GM10847 (cell line): Measurements from ENCODE around the gene TMEM97.

ENCODE experiments used
- POLR2A ChIP-seq: IDR thresholded peaks from 2 replicates; pipeline ENCODE4 v1.6.1; 2011; ENCODE audit not compliant: insufficient read length; ENCODE audit errors: extremely low read depth

TMEM97 gene

DNA sequence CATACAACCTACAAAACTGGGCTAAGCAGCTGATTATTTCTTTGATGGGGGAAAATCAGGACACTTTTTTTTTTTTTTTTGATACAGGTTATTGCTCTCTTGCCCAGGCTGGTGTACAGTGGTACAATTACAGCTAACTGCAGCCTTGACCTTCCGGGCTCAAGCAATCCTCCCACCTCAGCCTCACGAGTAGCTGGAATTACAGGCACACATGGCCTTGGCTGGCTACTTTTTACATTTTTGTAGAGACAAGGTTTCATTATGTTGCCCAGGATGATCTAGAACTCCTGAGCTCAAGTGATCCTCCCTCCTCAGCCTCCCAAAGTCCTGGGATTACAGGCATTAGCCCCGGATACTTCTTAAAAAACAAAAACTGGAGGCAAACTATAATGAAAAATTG, 20.6 kb upstream of the TMEM97 start:
- TF ChIP-seq POLR2A, result no peak

DNA sequence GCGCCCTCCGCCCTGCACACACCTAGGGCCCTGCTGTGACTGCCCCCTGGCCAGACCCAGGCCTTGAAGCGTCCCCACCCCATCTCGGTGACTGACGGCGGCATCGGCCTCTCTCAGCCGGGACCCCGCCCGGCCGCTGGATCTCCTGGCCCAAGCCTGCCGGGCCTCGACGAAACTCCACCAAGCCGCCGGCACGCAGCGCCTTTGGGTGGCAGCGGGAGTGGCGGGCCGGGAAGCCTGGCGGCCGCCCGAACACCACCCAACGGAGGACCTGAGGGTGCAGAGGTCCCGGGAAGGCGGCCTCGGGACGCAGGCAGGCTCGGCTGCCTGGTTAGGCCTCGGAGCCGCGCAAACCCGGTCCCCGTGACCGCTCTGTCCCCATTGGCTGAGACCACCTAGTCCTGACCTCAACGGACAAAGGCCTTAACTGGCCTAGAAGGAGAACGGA, 12.0 kb upstream of the TMEM97 start:
- TF ChIP-seq POLR2A, result no peak

- TF ChIP-seq POLR2A, result no peak
Measured at GRCh38 chr17:28313841-28314240, 5.2 kb upstream of the TMEM97 start.

DNA sequence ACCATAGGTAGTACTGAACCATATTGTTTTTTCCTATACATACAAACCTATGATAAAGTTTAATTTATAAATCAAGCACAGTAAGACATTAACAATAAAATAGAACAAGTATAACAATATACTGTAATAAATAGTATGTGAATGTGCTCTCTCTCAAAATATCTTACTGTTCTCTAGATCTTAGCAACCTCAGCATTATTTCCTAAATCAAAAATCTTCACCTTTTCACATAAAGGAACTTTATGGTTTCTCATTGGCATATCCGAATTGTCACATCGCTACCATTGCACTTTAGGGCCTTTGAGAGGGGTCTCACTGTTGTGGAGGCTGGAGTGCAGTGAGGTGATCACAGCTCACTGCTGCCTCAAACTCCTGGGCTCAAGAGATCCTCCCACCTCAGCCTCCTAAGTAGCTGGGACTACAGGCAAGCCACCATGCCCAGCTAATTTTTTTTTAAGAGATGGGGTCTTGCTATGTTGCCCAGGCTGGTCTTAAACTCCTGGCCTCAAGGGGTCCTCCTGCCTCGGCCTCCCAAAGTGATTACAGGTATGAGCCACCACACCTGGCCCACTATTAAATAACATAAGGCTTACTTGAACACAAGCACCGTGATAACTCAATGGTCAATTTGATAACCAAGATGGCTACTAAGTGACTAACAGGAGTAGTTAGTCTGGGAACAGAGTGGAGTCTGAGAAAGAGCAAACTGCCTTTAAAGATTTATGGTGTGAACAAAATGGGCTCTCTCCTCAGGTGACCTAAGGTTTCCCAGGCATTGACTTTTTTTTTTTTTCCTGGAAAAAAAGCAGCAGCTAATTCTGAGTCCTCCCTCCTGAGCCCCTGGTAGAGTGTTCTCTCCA, 2.9 kb upstream of the TMEM97 start:
- no peak for TF ChIP-seq POLR2A

- TF ChIP-seq POLR2A, result no peak
Measured at GRCh38 chr17:28317099-28317965, 1.7 kb upstream of the TMEM97 start.

DNA sequence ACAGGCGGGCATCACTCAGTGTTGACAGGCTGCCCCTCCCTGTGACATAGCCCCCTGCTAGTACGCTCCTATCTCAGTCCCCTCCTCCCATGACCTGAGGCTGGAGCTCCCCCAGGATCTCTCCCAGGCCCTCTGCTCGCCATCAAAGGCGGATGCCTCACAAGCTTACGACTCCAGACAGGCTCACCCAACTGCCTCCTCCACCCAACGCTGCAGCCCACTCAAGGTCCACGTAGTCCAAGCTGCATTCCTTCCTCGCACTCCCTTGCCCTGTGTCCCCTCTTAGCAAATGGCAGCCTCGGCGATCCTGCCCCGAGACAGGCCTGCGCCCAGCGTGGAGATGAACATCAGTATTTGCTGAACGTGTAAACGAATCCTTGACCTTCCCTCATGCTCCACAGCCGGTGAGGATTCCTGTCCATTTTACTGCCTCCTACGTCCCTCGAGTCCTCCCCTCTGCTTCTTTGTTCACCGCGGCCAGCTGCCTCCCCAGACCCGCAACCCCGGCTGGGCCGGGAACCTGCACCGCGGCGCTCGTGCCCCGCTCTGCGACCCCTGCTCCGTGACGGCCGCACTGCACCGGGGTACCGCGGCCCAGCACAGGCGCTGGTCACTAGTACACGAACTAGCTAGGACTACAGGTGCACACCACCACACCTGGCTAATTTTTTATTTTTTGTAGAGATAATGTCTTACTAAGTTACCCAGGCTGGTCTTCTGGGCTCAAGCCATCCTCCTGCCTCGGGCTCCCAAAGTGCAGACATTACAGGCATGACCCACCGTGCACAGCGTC, 838 bp upstream of the TMEM97 start:
- TF ChIP-seq POLR2A, result no peak

GRCh38 chr17:28319598-28319935, 567 bp downstream of the TMEM97 start:
- TF ChIP-seq POLR2A, result no peak

DNA sequence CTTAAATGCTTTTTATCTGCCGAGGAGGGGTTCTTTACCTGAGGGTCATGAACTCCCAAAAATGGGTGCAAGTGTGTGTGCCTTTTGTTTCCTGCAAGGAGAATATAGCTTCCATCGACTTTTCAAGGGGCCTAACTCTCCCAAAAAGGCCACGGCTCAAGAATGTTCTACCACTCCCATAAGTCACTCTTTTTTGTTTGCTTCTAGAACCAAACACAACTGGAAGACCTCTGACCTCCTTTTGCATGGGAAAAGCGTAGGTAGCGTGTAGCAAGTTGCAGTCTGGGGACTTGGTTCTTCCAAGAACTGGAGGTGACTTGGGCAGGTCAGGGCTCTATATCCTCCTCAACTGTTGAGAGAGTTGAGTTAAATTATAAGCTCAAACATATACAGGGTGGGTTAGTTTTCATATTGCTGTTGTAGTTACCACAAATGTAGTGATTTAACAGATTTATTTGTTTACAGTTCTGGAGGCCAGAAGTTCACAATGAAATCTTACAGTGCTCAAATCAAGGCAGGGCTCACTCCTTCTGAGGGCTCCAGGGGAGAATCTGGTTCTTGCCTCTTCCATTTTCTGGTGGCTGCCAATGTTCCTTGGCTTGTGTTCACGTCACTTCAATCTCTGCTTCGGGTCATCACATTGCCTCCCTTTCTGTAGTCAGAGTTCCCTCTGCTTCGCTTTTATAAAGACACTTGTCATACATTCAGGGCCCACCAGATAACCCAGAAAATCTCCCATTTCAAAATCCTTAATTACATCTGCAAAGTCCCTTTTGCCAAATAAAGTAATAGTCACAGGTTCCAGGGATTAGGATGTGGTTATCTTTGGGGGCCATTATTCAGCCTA, 1.4 kb downstream of the TMEM97 start:
- TF ChIP-seq POLR2A, result no peak

GRCh38 chr17:28324267-28324745, 5.3 kb downstream of the TMEM97 start:
- TF ChIP-seq POLR2A, result no peak

DNA sequence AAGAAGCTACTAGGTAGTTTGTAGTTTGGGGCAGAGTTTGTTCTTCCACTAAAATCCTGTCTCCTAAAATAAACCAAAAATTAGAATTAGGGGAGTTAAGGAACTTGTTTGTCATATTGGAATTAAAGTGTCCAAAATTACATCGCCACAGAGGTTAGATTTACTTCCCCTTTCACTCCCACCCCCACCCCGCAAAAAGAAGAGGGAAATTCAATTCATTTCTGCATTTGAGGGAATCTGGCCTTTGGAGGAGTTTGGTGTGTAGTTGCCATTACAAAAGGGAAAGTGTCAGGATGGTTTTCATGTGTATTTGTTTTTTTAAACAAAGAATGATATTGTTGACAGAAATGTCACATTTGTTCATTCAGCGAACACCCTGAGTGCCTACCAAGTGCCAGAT, 5.8 kb downstream of the TMEM97 start:
- no peak for TF ChIP-seq POLR2A

GRCh38 chr17:28325211-28325610, 6.2 kb downstream of the TMEM97 start:
- TF ChIP-seq POLR2A, result no peak

- no peak for TF ChIP-seq POLR2A
Measured at GRCh38 chr17:28326114-28326513, 7.1 kb downstream of the TMEM97 start.

- no peak for TF ChIP-seq POLR2A
Measured at GRCh38 chr17:28327031-28327607, 8.1 kb downstream of the TMEM97 start.

- TF ChIP-seq POLR2A, result no peak
Measured at GRCh38 chr17:28327709-28328108, 8.7 kb downstream of the TMEM97 start.
